NCI-H1417 treated with DMSO at 0.1 percent for 48 hours (cell line): ENCODE data around the gene NUDT15.
"Not testable (repeated sequence)": the region's sequence is repeated elsewhere in the genome, so short reads cannot be mapped to it uniquely, and the experiment has no call there.

Experiments
- DNase-seq: peaks from one replicate; lab custom pipeline; 2025; lab: John Stamatoyannopoulos, UW

NUDT15 gene

DNA sequence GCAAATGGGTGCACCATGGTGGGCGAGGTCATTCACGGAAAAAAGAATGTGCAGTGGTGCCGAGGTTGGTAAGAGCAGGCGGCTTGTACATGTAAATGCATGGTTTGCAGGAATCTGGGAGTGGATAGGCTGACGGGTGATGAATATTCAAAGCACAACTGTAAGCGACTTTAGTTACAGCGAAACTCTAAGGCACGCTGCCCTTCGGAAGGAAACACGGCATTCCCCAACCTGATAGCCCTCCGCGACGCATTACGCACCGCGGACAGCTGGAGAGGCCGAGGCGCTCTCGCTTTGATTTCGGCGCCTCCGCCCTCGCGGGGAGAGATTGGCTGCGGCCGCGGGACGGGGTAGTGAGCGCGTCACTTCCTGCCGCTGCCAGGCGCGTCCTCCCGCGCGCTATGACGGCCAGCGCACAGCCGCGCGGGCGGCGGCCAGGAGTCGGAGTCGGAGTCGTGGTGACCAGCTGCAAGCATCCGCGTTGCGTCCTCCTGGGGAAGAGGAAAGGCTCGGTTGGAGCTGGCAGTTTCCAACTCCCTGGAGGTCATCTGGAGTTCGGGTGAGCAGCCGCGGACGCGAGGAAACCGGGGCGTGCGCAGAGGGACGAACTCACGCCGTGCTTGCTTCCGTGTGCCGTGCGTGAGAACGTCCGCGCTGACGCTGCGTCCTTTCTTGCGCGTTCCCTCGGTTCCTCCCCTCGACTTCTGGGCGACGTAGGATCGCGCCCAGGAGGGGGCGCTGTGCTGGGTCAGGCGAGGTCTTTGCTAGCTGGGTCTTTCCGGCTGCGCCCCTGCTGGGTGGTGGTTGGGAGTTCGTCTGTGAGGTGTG, at the start of gene NUDT15:
Gene NUDT15 (plus strand): TSS at position 381 of the 828 bp plus-strand sequence. CDS start 21 bp downstream, at position 402.
- DNase-seq: peak; percentile 57

DNA sequence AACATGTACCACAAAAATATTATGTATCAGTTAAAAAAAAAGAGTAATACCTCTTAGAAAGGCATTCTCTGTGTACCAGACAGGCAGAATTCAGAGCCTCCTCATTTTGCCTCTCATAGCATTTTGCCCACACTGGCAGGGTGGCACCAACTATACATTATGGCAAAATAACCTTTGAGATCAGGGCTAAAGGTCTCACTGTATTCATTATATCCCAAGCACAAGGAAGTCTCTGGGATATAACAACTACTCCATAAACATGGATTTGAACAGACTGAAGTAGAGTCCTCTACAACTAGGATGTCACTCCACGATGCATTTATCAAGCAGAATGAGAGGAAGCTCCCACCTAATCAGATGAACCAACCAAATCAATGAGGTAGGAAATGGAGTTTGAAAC, 47.1 kb upstream of the NUDT15 start:
- no peak for DNase-seq

DNA sequence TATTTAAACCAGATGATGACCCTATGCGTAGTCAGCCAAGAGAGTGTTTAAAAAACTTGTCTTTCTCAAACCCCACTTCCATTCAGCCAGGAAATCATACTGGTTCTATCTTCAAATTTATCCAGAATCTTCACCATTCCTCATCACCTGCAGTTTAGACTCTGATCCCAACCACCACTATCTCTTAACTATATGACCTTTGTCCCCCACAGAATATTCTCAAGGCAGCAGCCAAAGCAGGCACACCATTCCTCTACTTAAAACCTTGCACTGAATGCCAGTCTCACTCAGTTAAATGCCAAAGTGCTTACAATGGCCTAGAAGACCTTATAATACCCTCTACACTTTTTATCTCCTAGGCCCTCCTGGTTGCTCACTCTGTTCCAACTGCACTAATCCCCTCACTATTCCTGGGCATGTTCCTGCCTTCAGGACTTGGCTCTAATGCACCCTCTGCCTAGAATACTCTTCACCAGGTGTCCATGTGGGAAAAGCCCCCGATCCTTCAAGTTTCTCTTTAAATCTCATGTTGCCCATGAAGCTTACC, 46.5 kb upstream of the NUDT15 start:
- DNase-seq: no peak

DNA sequence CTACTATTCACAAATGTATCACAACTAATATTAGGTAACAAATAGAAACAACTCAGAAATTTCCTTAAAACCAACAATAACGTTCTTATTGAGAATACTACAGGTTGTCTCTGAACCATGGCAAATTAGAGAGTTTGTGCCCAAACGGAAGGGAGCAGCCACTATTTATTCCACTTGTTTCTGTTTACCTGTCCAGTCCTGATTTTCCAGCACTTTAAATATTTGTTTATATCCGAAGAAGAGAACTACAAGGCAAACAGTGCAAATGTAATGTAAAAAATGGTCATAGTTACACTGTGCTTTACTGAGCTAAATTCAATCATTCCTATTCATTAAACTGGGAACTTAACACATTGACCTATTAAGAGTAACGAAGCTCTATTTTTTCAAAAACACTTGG, 45.7 kb upstream of the NUDT15 start:
- DNase-seq: no peak

DNA sequence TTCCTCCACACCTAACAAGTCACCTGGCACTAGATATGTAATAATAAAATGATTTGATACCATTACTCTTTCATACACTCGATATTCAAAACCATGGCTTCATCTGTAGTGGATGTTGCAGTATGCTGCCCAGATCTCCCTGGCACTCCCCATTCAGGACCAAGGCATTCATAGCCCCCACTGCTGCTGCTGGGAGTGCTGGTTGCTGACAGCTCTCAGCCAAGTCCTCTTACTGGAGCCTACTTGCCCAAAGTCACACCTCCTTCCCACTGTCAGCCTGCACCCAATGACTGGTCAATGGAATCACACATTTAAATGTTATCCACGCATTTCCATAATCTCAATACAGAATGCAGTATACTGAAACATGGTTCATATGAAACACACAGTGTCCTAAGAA, 40.1 kb upstream of the NUDT15 start:
- no peak for DNase-seq

DNA sequence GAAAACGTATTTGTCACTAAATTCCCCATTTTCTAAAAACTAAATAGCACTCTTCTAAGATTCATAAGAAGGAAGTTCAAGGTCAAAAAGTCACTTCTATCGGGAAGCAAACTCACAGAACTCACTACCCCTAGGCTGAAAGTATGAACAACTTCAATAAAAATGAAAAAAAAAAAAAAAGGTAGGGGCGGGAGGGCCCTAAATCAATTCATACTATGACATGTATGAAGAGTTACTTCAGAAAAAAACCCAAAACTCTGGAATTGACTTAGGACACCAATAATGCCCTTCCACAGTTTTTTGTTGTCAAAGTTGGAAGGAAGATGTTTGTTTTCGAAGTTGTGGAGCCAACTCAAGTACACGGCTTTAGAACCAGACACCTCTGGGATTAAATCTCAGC, 37.6 kb upstream of the NUDT15 start:
- DNase-seq: no peak

DNA sequence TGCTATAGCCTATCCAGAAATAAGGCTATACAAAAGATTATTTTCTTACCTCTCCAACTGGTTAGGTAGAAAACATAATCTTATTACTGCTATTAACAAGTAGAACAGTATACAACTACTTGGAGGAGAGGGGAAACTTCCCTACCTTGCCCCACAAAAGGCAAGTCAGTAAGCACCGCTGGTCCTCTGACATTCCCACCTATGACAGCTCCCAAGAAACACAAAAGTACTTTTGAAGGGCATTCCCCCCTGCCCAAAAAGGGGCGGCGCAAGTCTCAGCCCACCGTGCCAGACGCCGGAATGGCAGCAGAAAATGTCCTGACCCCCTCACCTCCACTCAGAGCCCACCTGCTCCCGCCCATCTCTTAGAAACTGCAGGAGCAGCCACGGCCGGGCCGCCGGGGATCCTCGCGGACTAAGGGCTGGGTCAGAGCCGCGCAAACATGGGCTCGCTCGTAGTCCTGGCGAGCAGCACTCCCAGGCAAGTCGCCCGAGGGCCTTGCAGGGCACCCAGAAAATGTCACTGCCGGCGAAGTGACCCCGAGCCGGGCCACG, 36.9 kb upstream of the NUDT15 start:
- no peak for DNase-seq

DNA sequence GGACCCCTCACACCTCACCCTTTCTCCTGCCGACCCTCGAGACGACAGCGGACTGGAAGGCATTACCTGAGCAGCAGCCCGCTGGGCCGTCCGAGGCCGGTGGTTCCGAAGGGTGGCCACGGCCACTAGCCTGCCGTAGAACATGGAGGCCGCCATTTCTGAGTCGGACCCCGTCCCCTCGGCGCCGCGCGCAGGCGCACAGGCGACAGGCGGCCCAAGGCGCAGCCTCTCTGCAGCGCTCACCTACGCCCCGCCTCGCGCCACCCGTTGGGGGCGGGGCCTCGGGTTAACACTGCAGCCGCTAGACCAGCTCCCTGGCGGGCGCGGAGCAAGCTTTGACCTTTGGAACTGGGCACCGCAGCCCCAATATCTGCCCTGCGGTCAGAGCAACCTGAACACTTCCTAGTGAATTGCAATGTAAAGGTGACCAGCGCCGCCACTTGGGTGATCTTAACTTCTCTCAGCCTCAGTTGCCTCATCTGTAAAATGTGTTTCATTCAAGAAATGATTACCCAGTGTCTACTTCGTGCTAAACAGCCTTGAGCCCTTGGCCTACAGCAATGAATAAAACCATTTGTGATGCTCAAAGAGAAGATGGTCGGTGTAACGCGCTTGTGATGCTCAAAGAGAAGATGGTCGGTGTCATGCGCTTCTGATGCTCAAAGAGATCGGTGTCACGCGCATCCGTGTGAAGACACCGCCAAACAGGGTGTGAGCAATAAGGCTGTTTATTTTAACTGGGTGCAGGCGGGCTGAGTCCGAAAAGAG, 36.2 kb upstream of the NUDT15 start, which contains the start of gene SUCLA2:
Gene SUCLA2 (minus strand): TSS at position 160 of the 768 bp plus-strand sequence. CDS start 4 bp downstream, at position 156.
- DNase-seq: peak; percentile 33

DNA sequence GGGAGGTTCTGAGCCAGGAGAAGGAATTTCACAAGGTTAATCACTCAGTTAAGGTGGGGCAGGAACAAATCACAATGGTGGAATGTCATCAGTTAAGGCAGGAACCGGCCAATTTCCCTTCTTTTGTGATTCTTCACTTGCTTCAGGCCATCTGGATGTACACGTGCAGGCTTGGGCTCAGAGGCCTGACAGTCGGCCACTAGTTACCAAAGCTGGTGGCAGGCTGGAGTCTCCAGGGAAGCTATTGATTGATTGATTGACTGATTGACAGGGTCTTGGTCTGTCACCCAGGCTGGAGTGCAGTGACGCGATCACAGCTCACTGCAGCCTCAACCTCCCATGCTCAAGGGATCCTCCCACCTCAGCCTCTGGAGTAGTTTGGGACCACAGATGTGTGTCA, 35.5 kb upstream of the NUDT15 start:
- DNase-seq: not testable (repeated sequence)

DNA sequence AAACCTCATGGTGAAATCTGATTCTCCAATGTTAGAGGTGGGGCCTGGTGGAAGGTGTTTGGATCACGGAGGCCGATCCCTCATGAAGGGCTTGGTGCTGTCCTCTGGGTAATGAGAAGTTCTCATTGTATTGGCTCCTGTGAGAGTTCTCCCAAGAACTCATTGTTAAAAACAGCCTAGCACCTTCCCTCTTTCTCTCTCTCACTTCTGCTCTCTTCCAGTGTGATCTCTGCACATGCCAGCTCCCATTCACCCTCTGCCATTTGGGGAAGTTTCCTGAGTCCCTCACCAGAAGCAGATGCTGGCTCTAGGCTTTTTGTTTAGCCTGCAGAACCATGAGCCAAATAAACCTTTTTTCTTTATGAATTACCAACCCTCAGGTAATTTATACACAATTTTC, 33.3 kb upstream of the NUDT15 start:
- no peak for DNase-seq

DNA sequence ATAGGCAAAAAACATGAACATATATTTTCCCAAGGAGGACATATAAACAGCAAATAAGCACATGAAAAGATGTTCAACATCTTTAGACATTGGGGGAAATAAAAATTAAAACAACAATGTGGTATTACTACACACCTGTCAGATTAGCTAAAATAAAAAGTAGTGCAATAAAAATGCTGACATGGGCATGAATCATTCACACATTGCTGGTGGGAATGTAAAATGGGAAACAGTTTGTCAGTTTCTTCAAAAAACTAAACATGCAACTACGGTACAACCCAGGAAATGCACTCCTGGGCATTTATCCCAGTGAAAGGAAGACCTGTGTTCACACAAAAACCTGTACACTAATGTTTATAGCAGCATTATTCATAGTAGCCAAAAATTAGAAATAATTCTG, 31.1 kb upstream of the NUDT15 start:
- no peak for DNase-seq

DNA sequence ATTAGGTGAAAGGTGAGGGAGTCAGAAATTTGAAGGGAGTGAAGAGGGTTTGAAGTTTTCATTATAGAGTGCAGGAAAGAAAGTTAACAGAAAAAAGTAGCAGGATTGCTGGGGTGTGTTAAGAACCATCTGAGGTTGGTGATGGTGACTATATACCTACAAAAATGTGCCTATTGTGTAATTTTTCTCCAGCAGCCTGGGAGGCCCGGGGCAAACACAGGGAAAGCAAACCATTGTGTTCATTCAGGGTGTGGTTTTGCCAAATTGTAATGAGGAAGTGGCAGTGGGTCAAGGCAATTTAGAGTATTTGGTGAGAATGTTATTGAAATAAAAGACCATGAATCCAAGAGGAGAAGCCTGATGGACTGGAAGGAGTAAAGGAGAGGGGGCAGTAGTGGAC, 28.2 kb upstream of the NUDT15 start:
- no peak for DNase-seq

DNA sequence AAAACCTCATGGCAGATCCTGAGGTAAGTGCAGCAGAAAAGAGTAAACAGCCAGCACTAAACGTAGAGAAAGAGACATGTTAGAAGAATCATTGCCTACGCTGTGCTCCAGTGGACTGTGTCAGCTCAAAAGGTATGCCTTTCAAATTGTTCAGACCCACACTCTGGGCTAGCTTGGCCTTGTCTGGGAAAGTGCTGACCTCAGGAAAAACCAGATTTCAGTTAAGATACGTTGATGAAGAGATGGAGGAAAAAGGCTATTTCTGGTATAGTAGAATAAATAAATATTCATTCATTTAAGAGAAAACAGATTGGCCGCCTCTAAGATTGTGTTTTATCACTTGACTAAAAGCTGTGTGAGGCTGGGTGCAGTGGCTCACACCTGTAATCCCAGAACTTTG, 26.8 kb upstream of the NUDT15 start:
- no peak for DNase-seq

DNA sequence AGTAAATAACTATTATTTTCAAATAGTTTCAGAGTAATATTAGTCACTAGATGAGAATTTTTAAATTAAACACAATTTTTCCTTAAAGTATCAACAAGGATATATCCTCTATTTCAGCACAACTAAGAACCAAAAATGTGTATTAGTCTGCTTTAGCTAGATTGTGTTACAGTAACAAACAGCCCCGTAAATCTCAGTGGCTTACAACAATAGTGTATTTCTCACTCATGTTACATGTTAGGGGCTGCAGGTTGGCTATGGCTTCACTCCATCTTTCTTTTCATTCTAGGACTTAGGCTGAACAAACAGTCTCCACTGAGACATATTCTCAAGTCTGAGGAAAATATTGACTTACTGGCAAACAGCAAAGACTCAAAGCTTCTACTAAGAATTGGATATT, 24.9 kb upstream of the NUDT15 start:
- no peak for DNase-seq

DNA sequence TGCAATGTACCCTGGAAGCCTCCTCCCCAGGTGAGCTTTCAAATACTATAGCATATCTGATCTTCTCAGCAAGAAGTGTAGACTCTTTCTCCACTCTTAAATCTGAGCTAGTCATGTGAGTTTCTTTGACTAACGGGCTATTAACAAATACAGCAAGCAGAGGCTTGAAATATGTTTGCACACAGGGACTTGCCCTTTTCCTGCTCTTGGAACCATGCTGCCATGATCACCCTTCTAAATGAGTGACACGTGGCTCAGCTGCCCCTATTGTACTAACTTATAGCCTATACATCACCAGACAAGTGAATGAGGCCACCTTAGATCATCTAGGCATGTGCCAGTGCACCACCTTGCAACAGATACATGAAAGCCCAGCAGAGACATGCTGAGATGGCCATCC, 23.2 kb upstream of the NUDT15 start:
- DNase-seq: no peak

DNA sequence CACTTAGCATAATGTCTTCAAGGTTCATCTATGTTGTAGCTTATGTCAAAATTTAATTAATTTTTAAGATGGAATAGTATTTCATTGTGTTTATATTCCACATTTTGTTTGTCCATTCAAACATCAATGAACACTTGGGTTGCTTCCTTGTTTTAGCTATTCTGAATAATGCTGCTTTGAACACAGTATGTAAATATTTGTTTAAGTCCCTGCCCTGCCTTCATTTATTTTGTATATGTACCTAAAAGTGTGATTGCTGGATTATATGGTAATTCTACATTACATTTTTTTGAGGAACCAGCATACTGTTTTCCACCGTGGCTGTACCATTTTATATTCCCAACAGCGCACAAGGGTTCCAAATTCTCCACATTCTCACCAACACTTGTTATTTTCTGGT, 18.9 kb upstream of the NUDT15 start:
- DNase-seq: no peak

DNA sequence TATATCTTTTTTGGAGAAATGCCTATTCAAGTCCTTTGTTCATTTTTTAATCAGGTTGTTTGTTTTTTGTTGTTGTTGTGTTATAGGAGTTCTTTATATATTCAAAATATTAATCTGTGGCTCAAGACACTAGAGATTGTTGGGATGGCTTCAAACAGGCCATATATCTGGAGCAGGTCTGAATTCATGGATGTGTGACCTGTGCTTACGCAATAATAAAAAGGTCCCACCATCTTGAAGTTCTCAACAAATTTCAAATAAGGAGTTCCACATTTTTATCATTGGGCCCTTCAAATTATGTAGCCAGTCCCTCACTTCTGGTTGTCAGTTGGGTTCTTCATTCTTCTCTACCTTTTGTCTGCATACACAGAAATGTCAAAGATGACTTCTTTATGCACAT, 17.7 kb upstream of the NUDT15 start:
- DNase-seq: no peak

DNA sequence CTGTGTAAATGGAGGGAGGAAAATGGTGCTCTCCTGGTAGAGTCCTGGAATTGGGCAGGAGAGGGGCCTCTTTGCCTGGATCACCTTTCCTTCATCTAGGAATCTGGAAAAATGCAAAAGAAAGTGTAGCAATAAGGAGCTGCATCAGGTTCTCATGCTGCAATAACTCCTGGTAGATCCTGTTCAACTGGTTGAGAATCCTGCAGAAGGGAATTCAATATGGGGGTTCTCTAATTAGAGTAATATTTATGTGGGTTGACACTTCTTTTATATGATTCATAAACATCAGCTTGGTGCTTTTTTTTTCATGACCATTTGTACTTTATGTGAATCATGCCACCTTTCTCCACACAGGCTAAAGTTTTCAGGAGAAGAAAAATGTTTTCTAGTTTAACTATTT, 9.5 kb upstream of the NUDT15 start:
- no peak for DNase-seq

DNA sequence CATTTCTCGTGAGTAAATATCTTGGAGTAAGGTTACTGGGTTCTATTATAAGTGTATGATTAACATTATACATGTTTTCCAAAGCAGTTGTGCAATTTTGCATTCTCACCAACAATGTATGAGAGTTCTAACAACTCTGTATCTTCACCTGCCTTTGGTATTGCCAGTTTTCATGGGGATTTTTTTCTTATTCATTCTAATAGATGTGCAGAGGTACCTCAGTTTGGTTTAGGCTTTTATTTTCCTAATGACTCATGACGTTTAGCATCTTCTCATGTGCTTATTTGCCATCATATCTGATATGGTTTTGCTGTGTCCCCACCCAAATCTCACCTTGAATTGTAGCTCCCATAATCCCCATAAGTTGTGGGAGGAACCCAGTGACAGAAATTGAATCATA, 7.7 kb upstream of the NUDT15 start:
- no peak for DNase-seq

DNA sequence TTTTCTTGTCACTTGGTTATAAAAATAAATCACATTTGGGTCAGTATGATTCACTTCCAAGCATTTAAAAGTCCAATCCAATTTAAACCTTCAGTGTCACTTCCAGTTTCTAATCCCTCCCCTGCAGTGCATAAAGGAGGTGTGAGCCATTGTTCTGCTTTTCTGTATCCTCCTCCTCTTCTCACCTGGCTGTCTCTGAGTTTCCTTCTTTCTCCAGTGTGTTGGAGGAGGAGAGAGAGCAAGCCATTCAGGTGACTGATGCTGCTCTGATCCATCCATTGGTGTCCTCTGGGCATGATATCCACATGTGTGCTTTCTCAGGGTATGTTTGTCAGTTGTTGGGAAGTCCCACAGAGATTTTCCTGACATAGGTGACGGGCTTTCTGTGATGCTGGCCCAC, 1.2 kb downstream of the NUDT15 start:
- DNase-seq: no peak

DNA sequence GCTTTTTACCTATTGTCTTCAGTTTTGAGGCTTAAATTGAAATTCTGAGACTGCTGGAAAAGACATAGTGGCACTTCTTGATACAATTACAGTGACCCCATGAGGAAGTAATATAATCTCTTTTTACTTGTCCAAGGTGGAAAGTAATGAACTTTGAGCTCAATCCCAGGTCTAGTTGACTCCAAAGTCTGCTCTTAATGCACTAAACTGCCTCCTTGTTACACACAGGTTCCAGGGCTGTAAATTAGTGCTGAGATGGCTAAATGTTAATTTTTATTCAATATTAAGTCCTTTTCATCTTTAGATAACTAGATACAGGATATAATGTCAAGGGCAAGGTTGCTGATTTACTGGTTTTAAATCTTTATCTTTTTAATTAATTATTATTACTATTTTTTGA, 2.5 kb downstream of the NUDT15 start:
- DNase-seq: no peak

DNA sequence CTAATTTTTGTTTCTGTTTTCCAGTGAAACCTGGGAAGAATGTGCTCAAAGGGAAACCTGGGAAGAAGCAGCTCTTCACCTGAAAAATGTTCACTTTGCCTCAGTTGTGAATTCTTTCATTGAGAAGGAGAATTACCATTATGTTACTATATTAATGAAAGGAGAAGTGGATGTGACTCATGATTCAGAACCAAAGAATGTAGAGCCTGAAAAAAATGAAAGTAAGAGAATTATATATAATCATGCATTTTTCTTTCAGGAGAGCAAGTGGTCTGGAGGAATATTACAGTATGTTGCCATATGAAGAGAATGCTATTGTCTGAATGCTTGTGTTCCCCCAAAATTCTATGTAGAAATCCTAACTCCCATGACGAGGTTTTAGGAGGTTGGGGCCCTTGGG, 3.4 kb downstream of the NUDT15 start:
- DNase-seq: no peak

DNA sequence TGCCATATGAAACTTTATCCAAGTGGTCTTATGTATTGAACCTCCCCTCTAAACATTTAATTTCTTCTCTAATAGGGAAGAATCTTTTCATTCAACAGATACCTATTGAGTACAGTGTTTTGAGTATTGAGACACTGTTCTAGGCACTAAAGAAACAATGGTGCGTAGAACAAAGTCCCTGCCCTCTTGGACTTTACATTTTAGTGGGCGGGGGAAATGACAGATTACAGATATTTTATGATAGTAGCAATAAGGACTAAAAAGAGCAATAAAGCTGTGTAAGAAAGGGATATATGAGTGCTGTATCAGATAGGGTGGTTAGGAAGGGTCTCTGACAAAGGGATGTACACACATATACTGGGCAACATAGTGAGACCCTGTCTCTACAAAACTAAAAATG, 5.4 kb downstream of the NUDT15 start:
- no peak for DNase-seq
